NCI-H1105 treated with DMSO at 0.1 percent for 48 hours (cell line): Measurements from ENCODE around the gene TNS1.

Source experiments
- DNase-seq: peaks from one replicate; lab custom pipeline; 2025; lab: John Stamatoyannopoulos, UW

The TNS1 gene

DNA sequence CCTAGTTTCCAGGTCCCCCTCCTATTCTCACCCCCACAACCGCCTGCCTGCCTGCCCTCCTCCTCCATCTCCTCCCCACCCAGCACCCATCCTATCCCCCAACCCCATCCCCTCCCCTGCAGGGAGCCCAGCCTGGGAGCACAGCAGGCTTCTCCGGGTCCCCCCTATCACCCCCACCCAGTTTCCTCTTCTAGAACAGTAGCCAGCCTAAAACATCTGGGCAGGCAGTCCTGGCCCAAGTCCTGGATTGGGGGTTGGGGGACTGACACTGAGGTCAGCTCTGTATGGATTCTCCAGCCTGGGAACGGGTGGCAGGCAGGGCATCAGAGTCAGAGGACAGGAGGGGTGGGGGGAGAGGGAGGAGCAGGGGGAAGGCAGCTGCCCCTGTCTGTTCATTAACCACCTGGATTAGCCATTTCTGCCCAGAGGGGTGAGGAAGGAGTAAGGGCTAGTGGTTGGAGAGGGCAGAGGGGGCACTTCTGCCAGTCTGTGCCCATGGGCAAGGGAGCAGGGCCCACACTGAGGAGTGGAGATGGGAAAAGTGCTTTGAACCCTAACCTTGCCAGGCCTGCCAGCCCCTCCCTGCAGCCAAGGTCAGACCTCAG, 60.0 kb downstream of the TNS1 start:
- no peak for DNase-seq

DNA sequence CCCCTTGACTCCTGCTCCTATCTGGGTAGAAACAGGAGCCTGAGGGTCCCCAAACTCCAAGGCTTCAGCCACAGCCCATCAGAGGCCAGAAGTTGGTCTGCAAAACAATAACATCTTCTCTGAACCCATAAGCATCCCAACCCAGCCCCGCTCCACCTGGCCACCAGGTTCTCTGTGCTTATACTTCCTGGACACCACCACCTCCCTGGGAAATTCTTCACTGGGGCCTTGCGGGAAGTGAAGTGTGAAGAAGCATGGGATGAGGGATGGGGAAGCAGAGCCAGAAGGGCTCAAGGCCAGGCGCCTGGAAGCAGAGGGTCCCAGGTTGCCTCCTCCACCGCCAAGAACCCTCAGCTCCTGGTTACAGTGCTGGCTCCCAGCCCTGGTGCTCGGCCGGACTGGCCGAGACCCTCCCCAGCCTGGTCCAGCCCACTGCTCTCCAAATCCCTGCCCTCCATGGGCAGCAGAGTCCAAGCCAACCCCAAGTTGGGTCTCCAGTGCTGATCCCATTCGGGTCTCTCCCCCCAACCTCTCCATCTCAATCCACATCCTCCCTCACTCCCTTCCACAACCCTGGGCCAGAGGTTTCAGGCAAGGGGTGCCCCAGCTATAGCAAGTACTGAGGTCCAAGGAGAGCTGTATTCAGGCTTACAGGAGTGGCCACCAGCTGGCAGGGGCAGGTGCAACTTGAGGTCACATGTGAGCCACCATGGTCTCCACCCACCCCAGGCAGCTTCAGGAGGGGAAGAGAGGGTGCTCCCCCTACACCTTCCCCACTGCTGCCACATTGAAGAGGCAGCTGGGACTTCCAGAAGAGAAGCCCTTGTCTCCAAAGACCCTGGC, 60.7 kb downstream of the TNS1 start:
- DNase-seq, result no peak

DNA sequence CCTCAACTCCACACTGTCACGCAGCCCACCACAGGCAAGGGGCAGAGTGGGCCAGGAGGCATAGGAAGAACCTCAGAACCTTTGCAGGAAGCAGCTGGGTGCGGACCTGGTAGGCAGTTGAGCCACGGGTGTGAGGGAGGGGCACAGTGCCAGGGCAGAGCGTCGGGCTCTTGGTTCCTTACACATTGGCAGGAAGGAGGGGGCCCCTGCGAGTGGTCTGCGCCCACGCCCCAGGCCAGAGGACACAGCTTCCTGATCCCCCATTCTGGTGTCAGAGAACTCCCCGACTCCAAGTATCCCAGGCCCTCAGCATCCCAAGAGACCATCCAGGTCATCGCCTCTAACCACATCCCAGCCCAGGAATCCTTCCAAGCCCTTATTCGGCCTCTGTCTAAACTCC, 61.5 kb downstream of the TNS1 start:
- DNase-seq, result no peak

DNA sequence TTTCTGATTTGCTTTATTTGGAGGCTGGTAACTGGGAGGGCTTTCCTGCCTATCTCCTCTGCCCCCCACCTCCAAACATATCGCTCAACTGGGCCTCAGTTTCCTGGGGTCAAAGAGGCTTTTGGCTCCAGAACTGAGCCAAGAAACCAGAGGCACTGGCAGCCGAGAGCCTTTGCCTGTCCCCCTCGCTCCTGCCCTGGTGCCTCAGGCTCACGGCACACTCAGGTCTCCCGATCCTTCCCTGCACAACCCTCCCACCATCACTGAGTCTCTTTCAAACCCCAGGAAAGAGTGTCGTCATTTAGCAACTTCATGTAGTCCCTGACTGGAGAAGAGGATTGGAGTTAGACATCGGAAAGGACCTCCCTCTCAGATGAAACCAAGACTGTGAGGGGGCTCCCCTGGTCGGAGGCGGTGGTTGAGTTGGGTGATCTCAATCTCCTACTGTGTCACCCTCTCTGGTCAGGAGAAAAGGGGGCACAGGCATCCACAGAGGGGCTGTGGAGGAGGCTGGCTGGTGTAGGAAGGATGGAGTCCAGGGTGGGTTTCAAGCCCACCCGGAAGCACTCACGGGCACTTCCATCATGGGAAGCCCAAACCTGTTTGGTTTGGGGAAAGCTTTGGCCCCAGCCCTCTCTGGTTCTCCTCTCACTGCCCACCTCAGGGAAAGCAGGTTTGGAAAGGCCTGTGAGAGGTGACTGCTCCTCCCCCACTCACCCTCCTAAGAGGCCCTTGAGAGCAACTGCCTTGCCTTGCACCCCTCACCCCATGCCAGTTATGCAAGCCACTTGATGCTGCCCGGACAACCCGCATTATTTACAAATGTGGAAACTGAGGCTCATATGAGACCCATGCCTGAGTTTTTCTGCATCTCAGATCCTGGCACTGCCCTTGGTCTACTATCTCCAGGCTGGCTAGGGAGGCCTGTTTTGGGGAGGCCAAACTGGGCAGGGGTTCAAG, 62.3 kb downstream of the TNS1 start:
- no peak for DNase-seq

DNA sequence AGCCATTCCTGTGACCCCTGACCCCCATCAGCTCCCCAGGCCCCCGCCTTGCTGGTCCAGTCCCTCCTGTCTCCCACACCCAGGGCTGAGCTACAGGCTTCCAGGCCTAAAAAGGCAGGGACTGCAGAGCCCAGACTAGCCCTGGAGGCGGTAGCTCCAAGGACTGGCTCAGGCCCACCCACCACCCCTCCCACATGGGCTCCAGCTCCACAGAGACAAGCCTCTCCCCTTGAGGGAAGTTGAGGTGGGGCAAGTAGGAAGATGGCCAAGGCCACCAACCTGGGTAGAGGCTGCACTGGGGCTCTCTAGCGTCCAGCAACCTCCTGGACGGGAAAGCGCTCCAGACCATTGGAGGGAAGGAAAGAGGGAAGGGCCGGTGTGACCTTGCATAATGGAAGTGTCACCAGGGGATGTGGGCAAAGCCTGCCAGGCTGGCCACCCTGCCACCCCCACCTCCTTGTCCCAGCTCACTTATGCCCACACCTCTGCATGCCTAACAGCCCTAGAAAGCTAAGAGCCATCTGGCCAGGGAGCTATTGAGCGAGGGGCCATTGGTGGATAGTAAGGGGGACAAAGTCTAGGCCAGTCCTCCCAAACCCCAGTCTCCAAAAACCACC, 63.1 kb downstream of the TNS1 start:
- DNase-seq, result no peak

DNA sequence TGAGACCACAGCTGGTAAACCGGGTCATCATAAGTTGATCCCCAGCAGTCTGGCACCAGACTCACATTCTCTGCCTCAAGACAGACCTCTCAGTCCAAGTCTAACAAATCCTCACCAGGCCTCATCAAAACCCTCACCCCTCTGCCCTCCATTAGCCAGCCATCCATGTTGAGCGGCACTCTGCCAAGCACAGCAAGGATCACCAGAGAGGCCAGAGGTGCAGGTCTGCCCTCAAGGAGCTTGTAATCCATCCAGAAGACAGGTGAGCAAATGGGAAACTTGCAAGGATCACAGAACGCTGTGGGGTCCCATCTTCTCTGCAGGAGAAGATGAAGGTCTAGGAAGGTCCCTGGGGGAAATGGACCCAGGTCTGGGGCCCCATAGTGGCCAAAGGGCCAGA, 63.6 kb downstream of the TNS1 start:
- DNase-seq, result no peak

DNA sequence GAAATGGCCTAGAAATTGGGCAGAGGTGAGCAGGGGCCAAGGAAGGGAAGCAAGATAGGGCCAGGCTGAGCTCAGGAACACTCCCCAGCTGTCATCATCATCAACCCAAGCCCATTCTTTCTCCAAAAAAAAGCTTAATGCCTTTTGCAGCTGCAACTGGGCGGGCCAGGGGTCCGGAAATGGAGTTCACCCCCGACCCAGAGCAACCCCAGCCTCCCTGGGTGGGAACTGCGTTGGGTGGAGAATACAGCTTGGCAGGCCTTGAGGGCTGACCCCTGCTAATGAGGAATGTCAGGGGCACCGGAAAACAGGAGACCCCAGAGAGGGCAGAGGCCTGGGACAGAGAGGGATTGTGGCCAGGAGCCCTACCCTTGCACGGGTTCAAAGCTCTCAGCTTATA, 64.8 kb downstream of the TNS1 start:
- DNase-seq, result no peak

DNA sequence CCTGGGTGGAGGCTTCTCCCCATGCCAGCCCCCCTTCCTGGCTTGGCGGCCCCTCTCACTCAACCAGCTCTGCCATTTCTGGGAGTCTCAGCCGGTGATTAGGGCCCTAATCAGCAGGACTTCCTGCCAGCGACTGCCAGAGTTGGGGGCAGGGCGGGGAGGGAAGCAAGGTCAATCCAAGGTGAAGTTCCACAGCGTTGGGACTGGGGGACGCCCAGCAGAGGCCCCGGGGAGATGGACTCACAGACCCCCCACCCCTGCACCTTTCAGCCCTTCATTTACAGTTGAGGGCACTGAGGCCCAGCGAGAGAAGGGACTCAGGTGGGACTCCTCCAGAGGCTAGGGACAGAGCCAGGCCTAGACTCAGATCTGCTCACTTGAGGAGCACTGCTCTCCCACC, 65.3 kb downstream of the TNS1 start:
- no peak for DNase-seq

DNA sequence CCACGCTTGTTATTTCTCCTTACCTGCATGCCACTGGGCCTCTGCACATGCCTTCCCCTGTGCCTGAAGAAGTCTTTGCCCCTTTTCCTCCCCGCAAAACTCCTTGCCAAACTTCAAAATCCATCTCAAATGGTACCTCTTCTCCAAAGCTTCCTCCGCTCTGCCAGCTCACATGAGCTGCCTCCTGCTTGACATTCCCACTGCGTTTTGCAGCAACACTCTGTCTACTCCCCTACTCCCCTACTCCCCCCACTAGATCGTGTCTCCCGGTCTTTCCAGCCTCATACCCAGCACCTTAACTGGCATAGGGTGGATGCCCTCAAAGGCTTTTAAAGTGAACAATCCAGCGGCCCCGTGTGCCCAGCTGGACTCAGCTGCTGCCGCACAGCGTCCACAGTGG, 65.8 kb downstream of the TNS1 start:
- no peak for DNase-seq

DNA sequence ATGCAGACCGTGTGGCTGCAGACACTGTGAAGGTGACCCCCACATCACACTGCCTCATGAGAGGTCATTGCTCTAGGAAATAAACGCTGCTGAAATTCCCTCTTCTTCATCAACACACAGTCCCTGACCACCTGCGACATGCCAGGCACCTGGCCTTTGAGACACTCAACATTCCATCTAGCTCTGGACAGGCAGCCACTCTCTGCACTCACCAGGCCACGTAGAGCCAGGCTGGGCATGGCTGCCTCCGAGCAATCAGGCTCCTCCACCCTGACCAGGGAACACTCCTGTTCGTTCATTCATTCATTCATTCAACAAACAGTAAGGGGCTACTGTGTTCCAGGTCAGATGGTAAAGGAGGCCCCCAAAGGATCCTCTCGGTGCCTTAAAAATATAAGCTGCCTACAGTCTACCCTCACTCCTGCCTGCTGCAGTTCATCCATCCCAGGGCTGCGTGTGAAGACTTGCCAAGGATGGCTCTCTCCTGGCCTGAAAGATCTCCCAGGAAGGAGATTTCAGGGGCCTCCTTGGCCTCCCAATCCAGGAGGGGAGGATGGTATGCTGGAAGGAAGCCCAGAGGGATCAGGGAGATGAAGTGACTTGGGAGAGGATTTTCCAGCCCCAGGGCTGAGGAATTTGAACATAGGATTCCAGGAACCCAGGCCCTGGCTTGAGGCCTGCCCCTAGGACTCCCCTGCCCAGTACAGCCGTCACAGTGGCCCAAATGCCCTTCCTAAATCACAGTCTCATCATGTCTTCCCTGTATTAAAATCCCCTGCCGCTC, 66.7 kb downstream of the TNS1 start:
- DNase-seq, result no peak

DNA sequence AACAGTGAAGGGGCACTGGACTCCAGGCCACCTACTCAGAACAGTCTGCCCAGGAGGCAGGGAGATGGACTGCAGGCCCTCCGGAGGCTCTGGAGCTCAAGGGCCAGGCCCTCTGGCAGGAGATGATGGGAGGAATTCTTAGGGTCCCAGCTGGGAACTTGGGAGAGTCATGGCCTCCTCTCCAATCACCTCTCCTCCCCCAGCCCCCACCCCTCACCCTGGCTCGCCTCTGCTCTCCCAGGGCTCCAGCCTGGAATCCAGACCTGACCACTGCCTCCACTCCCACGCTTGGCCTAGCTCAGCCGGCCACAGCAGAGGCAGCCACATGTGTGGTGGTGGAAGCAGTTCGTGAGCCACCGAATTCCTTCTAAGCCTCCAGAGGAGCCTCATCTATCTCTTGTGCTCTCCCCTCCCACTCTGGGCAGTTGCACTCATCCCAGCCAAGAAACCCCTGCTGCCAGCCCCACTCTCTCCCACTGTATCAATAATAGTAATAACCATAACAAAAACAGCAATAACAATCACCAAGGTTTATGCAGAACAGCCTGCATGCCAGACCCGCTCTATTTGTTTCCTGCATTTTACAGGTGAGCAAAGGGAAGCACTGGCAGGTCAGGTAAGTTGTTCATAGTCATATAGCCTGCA, 67.4 kb downstream of the TNS1 start:
- no peak for DNase-seq

DNA sequence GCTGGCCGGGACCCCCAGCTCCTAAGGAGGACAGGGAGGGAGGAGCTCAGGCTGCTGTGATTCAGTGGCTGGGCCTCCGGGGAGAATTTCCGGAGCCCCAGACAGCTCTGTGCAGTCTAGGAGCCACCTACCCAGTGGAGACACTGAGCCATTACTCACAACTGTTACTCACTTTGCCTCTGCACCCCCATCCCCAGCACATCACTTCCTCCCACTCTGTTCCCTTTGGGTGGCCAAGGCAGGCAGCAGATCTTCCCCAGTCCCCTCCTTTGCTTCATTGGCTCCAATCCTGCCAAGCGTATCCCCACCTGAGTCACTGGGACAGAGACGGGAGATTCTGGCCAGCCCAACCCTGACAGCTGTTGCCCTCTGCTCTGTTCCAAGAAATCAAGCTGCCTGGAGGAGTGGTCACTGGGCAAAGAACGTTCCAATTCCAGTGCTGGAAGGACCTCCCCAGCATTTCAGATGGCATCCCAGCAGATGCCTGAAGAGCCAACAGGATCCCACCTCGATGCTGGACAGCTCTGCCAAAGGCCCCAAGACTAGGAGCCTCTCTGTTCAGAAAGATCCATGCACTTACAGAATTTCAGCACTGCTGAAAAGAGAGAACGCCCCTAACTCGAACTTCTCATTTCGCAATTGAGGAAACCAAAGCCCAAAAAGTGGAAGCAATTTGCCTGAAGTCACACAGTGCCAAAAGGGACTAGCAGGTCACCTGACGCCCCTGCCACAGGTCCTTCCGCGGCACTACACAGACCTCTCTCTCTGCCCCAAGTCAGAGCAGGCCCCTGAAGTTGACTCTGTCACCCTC, 68.3 kb downstream of the TNS1 start:
- DNase-seq, result no peak

DNA sequence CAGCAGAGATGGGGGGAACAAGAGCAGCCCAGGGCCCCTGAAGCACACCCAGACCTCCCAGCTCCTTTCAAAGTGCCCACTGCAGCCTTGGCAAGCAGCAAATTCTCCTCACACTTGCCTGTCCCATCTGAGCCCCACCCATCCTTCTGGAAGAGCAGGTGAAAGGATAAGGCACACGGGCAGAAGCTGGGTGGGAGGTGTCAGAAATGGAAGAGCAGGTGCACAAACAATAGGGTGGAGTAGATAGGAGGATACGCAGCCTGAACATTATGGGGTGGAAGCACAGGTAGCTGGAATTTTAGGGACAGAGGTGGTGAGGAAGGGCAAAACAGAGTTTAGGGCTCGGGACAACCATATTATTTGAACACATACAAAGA, 69.2 kb downstream of the TNS1 start:
- peak; percentile 62 for DNase-seq

DNA sequence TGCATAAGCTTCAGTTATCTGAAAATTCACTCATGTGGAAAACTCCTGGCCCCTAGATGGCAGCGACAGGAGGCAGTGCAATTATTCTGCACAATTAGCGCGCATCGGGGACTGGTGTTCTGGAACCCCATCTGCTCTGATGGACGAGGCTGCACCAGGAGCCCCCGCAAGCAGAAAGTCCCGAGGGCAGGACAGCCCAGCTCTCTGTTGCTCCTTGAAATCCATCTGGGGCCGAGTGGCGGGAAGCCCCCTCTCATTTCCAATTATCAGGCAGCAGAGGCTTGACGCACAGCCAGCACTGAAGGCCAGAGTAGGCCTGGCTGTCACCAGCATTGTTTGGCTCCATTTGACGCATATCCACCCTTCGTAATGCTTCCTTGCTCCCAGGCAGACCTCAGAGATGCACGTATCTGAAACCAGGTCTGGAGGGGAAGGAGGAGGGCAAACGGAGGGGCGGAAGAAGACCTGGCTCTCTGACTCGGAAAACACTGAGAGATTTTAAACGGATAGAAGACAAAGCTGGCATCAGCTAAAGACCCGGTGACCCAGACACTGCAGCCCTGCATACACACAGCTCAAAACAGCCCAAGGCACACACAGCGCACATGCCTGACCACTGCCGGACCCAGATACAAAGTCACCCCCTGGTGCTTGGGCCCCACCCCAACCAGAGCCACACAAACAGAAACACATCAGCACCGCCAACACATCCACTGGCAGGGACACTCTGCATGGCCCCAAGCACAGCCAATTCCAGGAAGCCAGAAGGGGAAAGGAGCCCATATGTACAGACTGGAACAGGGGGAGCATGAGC, 69.8 kb downstream of the TNS1 start:
- no peak for DNase-seq

DNA sequence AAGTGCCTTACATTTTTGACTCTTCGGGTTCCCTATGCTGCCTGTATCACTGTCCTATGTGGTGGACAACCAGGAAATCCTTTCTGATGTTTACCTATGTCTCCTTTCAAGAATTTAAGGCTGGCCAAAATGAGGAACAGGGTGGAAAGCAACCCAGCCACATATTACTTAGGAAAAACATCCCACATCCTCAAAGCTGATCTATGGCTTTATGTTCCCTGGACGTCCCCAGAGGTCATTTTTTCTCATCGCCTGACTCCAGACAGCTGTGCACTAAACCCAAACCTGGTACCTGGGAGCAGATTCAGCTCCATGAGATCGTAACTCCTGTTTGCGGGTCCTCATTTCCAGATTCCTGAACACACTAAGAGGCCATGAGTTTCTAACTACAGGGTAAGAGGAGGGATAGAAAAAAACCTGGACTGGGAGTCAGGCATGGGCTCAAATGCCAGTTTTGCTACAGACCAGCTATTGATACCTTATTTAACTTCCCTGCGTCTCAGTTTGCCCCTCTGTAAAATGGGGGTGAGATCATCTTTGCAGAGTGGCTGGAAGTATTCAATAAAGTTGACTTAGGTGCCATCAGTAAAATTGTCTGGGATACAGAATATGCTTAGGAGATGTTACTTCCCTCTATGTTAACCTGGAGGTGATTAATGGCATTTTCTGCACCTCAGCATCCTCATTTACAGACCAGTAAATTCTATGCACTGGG, 70.8 kb downstream of the TNS1 start:
- DNase-seq, result no peak

DNA sequence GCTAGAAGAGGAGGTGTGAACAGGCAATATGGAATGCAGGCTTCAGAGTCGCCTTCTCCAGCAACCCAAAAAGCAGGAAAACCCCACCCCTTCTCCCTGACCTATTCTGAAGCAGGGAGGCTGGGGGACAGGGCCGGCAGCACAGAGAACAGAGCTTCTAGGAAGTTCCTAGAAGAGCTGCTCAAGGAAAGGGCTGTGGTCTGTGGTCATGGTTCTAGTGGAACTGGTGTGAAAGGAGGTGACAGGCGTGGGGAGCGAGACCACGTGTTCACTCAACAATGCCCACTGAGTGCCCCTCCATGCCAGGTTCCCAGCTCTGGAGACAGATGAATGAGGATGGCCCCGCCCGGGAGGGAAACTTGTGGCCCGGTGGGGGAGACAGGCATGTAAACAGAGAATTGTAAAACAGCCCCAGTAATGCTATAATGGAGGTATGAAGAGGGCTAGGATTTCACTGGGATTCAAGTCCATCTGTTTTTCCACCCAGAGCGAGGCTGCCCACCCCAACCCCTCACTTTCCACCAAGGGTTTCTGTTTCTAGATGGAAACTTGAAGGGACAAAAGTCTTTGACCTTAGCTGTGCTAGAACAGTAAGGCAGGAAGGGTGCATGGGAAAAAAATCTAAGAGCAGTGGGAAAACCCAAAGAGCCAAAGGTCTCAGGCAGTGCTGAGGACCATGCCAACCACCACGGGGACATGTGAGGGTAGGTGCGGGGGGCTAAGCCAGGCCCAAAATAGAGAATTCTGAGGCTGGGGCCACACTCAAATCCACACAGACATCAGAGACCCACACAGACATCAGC, 71.8 kb downstream of the TNS1 start:
- no peak for DNase-seq
